Measurements from ENCODE around the gene ESX1. TPM values are rescaled to one million over a fixed set of nuclear protein-coding genes. Genes with fewer than 3 reads are reported as not detected.
"Not testable (repeated sequence)": the region's sequence is repeated elsewhere in the genome, so short reads cannot be mapped to it uniquely, and the experiment has no call there.

ESX1 gene
- total RNA-seq, 6 donors from 2014 or later, result not detected

GRCh38 chrX:104270212-104270611 lies 15.5 kb upstream of the ESX1 start:
- Histone ChIP-seq H3K27me3 (no peaks in the 10 kb centered on the region), H3K27ac (no peak overlapping the region), H3K9me3 (no peaks in the 10 kb centered on the region), H3K4me3 (no peak overlapping the region), H3K4me1 (no peaks in the 10 kb centered on the region), H3K36me3 (no peaks in the 10 kb centered on the region)
- WGBS, 2 donors, result 62 to 65% methylated on average over 6 of the region's 6 CpGs
- no peak for TF ChIP-seq EP300 (IDR thresholded peaks at IDR 0.05)
- no peak for TF ChIP-seq CTCF (IDR thresholded peaks at IDR 0.05)
- TF ChIP-seq POLR2AphosphoS5 (IDR thresholded peaks at IDR 0.05), result no peak
- no peak for TF ChIP-seq POLR2A (IDR thresholded peaks at IDR 0.05)
- ATAC-seq (ENCODE audit: low FRiP score in 2 of 2) (no peak), DNase-seq (no peak)

- ATAC-seq (ENCODE audit: low FRiP score in 2 of 2) (no peak), DNase-seq (no peak)
- Histone ChIP-seq H3K4me3 (no peak overlapping the region), H3K9me3 (no peaks in the 10 kb centered on the region), H3K27ac (no peak overlapping the region), H3K27me3 (peaks cover 0 to 11% (median 0%) of the 10 kb centered on the region in 4 donors), H3K36me3 (no peaks in the 10 kb centered on the region), H3K4me1 (peaks cover 0 to 10% (median 5%) of the 10 kb centered on the region in 4 donors)
- TF ChIP-seq POLR2AphosphoS5 (IDR thresholded peaks at IDR 0.05), result no peak
- no peak for TF ChIP-seq EP300 (IDR thresholded peaks at IDR 0.05)
- TF ChIP-seq POLR2A (IDR thresholded peaks at IDR 0.05), result no peak
- TF ChIP-seq CTCF (IDR thresholded peaks at IDR 0.05), result no peak
- 3 to 41% methylated on average over 6 to 13 of the region's 13 CpGs for WGBS, 2 donors
Observed at GRCh38 chrX:104255465-104255864, 732 bp upstream of the ESX1 start.

- Histone ChIP-seq H3K36me3 (no peaks in the 10 kb centered on the region), H3K4me3 (no peak overlapping the region), H3K4me1 (peaks cover 0 to 10% (median 5%) of the 10 kb centered on the region in 4 donors), H3K27ac (no peak overlapping the region), H3K9me3 (no peaks in the 10 kb centered on the region), H3K27me3 (peaks cover 0 to 11% (median 0%) of the 10 kb centered on the region in 4 donors)
- DNase-seq, result peak in 1 of 2 donors; percentile 59
- ATAC-seq (ENCODE audit: low FRiP score in 2 of 2), result no peak
- 9 to 33% methylated on average over 15 to 65 of the region's 65 CpGs for WGBS, 2 donors
- TF ChIP-seq POLR2AphosphoS5 (IDR thresholded peaks at IDR 0.05) (no peak), POLR2A (IDR thresholded peaks at IDR 0.05) (no peak), EP300 (IDR thresholded peaks at IDR 0.05) (no peak), CTCF (IDR thresholded peaks at IDR 0.05) (no peak)
Observed at GRCh38 chrX:104253567-104254441, 929 bp downstream of the ESX1 start.

GRCh38 chrX:104250470-104250869 lies 4.3 kb downstream of the ESX1 start:
- H3K9me3 ChIP-seq, result no peaks in the 10 kb centered on the region
- ATAC-seq (ENCODE audit: low FRiP score in 2 of 2) (no peak), DNase-seq (peak in 1 of 2 donors; percentile 22)
- peaks cover 0 to 10% (median 5%) of the 10 kb centered on the region in 4 donors for H3K4me1 ChIP-seq
- H3K27ac ChIP-seq, result no peak overlapping the region
- H3K4me3 ChIP-seq, result no peak overlapping the region
- H3K27me3 ChIP-seq, result peaks cover 0 to 7% (median 0%) of the 10 kb centered on the region in 4 donors
- WGBS, 2 donors, result 86 to 93% methylated on average over 14 to 17 of the region's 17 CpGs
- TF ChIP-seq POLR2AphosphoS5 (IDR thresholded peaks at IDR 0.05) (no peak), EP300 (IDR thresholded peaks at IDR 0.05) (no peak), CTCF (IDR thresholded peaks at IDR 0.05) (no peak)
- H3K36me3 ChIP-seq, result no peaks in the 10 kb centered on the region

GRCh38 chrX:104230060-104230459 lies 24.7 kb downstream of the ESX1 start:
- WGBS, 2 donors, result 87 to 94% methylated on average over 10 of the region's 10 CpGs
- H3K27ac ChIP-seq; ATAC-seq (ENCODE audit: low FRiP score in 2 of 2); DNase-seq; H3K36me3 ChIP-seq; H3K9me3 ChIP-seq; H3K4me3 ChIP-seq; H3K4me1 ChIP-seq; H3K27me3 ChIP-seq: not testable (repeated sequence)
